ENCODE measurements around the gene PCK2.
A peak's percentile ranks its signal among the peaks of the same experiment; 100 is the strongest.

PCK2 gene

GRCh38 chr14:24115422-24116127 lies 21.5 kb downstream of the PCK2 start:
- no peak for DNase-seq (ENCODE audit: low spot score)

GRCh38 chr14:24116128-24116814 lies 22.2 kb downstream of the PCK2 start:
- no peak for DNase-seq (ENCODE audit: low spot score)

- no peak for DNase-seq (ENCODE audit: low spot score)
Observed at GRCh38 chr14:24117179-24117578, 23.1 kb downstream of the PCK2 start.

- no peak for DNase-seq (ENCODE audit: low spot score)
Observed at GRCh38 chr14:24119691-24120090, 25.6 kb downstream of the PCK2 start.

- no peak for DNase-seq (ENCODE audit: low spot score)
Observed at GRCh38 chr14:24121210-24121609, 27.1 kb downstream of the PCK2 start.

- no peak for DNase-seq (ENCODE audit: low spot score)
Observed at GRCh38 chr14:24122416-24122815, 28.3 kb downstream of the PCK2 start.

- DNase-seq (ENCODE audit: low spot score), result no peak
Observed at GRCh38 chr14:24122898-24123297, 28.8 kb downstream of the PCK2 start.

- DNase-seq (ENCODE audit: low spot score), result no peak
Observed at GRCh38 chr14:24123424-24124417, 29.6 kb downstream of the PCK2 start.

GRCh38 chr14:24126939-24127338 lies 32.8 kb downstream of the PCK2 start:
- DNase-seq (ENCODE audit: low spot score), result no peak

GRCh38 chr14:24127673-24128072 lies 33.6 kb downstream of the PCK2 start:
- DNase-seq (ENCODE audit: low spot score), result no peak

- no peak for DNase-seq (ENCODE audit: low spot score)
Observed at GRCh38 chr14:24129410-24129998, 35.4 kb downstream of the PCK2 start.

GRCh38 chr14:24130380-24130716 lies 36.2 kb downstream of the PCK2 start, which contains the start of gene FITM1:
FITM1 (plus strand) TSS chr14:24130659; CDS start chr14:24131564, 905 bp downstream.
- no peak for DNase-seq (ENCODE audit: low spot score)

- DNase-seq (ENCODE audit: low spot score), result no peak
Observed at GRCh38 chr14:24130717-24131548, 36.8 kb downstream of the PCK2 start.

- no peak for DNase-seq (ENCODE audit: low spot score)
Observed at GRCh38 chr14:24131549-24131966, 37.4 kb downstream of the PCK2 start.

- peak; percentile 49 for DNase-seq (ENCODE audit: low spot score)
Observed at GRCh38 chr14:24132061-24132685, 38.1 kb downstream of the PCK2 start.

- no peak for DNase-seq (ENCODE audit: low spot score)
Observed at GRCh38 chr14:24132976-24133375, 38.9 kb downstream of the PCK2 start.

- no peak for DNase-seq (ENCODE audit: low spot score)
Observed at GRCh38 chr14:24133735-24134134, 39.6 kb downstream of the PCK2 start.

- DNase-seq (ENCODE audit: low spot score), result no peak
Observed at GRCh38 chr14:24135584-24135833, 41.4 kb downstream of the PCK2 start.

- peak; percentile 92 for DNase-seq (ENCODE audit: low spot score)
Observed at GRCh38 chr14:24135834-24136683, 41.9 kb downstream of the PCK2 start, which contains the start of gene PSME1. PSME1 (plus strand) TSS chr14:24136194; CDS start chr14:24136263, 69 bp downstream.

All from CD4-positive, alpha-beta T cell treated with Interleukin-6 at 100 ng/mL for 8 hours (primary cell).